ENCODE results near the gene ARHGAP26. TPM values are rescaled to one million over a fixed set of nuclear protein-coding genes. Genes with fewer than 3 reads are reported as not detected.

The ARHGAP26 gene
- total RNA-seq, 1 experiment from 2014 or later = 54.3 TPM

DNA sequence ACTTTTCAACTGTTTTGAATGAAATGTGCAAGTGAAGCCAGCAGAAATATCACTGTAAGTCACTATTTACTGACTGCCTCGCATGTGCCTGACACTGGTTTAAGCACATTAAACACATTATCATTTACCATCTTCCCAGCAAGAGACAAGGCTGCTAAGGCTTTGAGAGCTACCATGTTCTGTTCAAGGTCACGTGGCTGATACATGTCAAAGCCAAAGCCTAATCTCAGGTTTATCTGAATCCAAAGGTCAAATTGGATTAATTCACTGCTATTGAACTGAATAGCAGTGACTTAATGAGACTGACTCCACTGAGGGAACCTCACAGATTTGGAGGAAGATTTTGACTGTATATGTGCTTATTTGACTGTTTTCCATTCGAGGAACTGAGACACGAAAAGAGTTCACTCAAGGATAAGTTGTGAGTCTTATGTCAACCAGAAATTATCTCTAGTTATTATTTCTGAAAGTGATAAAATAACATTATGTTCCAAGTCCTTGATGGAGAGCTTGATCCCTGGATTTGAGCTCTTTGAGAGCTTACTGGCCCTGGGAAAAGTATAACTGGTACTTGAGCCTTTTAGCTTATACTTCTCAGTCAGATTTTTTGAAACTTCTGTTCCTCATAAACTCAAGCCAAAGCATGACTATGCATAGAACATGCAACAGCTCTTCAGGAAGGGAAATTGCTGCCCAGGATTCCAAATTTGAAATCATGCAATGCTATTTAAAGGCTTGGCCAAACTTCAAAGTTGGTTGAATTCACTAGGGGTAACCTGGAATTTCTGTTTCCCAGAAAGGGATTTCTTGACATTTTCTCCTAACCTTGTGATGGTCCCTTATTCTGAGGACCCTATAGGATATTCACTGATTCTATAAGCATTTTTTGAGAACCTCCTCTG, 23.4 kb upstream of the ARHGAP26 start:
- POLR2A ChIA-PET = interaction anchor here (0.8 to 7.5 kb wide), 6 partner anchors 10 to 128 kb away, joined by 3 to 41 read pairs (median 11); partner anchors contain the start of gene ARHGAP26
- TF ChIP-seq, protein P1, sequence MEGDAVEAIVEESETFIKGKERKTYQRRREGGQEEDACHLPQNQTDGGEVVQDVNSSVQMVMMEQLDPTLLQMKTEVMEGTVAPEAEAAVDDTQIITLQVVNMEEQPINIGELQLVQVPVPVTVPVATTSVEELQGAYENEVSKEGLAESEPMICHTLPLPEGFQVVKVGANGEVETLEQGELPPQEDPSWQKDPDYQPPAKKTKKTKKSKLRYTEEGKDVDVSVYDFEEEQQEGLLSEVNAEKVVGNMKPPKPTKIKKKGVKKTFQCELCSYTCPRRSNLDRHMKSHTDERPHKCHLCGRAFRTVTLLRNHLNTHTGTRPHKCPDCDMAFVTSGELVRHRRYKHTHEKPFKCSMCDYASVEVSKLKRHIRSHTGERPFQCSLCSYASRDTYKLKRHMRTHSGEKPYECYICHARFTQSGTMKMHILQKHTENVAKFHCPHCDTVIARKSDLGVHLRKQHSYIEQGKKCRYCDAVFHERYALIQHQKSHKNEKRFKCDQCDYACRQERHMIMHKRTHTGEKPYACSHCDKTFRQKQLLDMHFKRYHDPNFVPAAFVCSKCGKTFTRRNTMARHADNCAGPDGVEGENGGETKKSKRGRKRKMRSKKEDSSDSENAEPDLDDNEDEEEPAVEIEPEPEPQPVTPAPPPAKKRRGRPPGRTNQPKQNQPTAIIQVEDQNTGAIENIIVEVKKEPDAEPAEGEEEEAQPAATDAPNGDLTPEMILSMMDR (IDR thresholded peaks at IDR 0.05; ENCODE audit: unreplicated experiment) = no peak
- no peak for DNase-seq (ENCODE audit: unreplicated experiment)
- Mint-ChIP-seq H3K36me3 (ENCODE audit: insufficient read depth, unreplicated experiment) (no peaks in the 10 kb centered on the region), H3K27ac (ENCODE audit: low read depth, unreplicated experiment) (no peak overlapping the region), H3K9me3 (ENCODE audit: unreplicated experiment) (no peaks in the 10 kb centered on the region), H3K4me3 (ENCODE audit: unreplicated experiment) (no peak overlapping the region), H3K27me3 (ENCODE audit: insufficient read depth, unreplicated experiment) (no peaks in the 10 kb centered on the region), H3K4me1 (ENCODE audit: insufficient read depth, unreplicated experiment) (peaks cover 38% of the 10 kb centered on the region)
- intact Hi-C loops (cut with micrococcal nuclease) = no loop called here
- no TSS peak for BruUV-seq (replicated peaks)
- CTCF ChIA-PET = interaction anchor here (0.7 to 11.6 kb wide), 17 partner anchors 14 to 170 kb away, joined by 3 to 253 read pairs (median 6); partner anchors contain the start of gene ARHGAP26

DNA sequence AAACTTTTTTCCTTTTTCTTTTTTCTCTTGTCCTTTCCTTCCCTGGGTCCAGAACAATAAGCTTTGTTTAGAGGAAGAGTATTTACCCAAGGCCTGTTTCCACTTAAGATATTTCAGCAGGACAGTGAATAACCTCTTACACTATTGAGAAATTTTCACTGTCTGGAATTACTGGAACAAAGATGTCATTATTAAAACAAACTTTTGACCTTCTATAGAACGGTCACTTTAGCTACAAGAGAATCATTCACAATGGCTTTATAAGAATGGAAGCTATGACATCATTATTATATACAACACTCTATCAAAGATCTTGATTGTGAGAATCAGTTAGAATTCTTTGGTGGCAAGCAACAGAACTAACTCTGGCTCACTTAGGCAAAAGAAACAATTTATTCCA, 22.0 kb upstream of the ARHGAP26 start:
- intact Hi-C loops (cut with micrococcal nuclease) = loop anchor here (1.0 kb wide), 3 partner anchors 31 to 132 kb away; no protein-coding TSS in a partner anchor
- peaks cover 44% of the 10 kb centered on the region for H3K4me1 Mint-ChIP-seq (ENCODE audit: insufficient read depth, unreplicated experiment)
- H3K36me3 Mint-ChIP-seq (ENCODE audit: insufficient read depth, unreplicated experiment) = no peaks in the 10 kb centered on the region
- H3K4me3 Mint-ChIP-seq (ENCODE audit: unreplicated experiment) = no peak overlapping the region
- no peaks in the 10 kb centered on the region for H3K9me3 Mint-ChIP-seq (ENCODE audit: unreplicated experiment)
- peak overlapping the region; percentile 47 for H3K27ac Mint-ChIP-seq (ENCODE audit: low read depth, unreplicated experiment)
- ChIA-PET CTCF (interaction anchor here (0.6 to 11.6 kb wide), 28 partner anchors 9 to 720 kb away, joined by 3 to 253 read pairs (median 6); partner anchors contain the start of gene ARHGAP26), POLR2A (interaction anchor here (0.6 to 7.5 kb wide), 6 partner anchors 23 to 1082 kb away, joined by 3 to 41 read pairs (median 10); partner anchors contain the start of gene ARHGAP26)
- H3K27me3 Mint-ChIP-seq (ENCODE audit: insufficient read depth, unreplicated experiment) = no peaks in the 10 kb centered on the region
- DNase-seq (ENCODE audit: unreplicated experiment) = no peak
- BruUV-seq (replicated peaks) = no TSS peak
- TF ChIP-seq, protein P1 (IDR thresholded peaks at IDR 0.05; ENCODE audit: unreplicated experiment) = no peak

DNA sequence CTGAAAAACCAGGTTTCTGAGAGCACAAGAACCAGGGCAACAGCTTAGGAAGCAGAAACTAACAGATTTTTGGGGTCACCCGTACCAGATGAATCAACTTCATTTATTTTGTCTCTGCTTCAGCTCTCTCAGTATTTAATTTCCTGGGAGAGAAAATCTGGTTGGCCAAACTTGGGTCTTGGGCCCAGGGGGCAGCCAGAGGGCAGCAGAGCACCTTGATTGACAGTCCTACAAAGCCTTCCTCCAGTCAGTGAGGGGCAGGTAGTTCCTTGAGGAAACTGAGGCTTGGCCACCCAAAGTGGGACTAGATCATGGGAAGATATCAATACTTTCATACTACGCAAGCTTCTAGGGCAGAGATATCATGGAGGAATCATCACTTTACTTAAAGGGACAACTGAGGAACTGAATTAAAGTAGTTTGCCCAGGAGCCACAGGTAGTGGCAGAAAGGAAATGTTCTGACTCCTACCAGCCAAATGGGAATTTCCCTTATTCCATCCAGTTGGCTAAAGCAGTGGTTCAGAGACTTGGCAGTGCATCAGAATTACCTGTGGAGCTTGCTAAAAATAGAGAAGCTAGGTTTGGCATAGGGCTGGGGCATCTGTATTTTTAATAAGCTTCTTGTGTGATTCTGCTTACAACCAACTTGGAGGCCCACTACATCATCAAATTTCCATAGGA, 21.5 kb upstream of the ARHGAP26 start:
- peak; percentile 84 for DNase-seq (ENCODE audit: unreplicated experiment)
- ChIA-PET POLR2A (interaction anchor here (0.6 to 7.5 kb wide), 12 partner anchors 8 to 1083 kb away, joined by 3 to 41 read pairs (median 4); partner anchors contain the start of gene ARHGAP26), CTCF (interaction anchor here (0.6 to 11.6 kb wide), 31 partner anchors 9 to 180 kb away, joined by 3 to 253 read pairs (median 4); partner anchors contain the start of gene ARHGAP26)
- Mint-ChIP-seq H3K9me3 (ENCODE audit: unreplicated experiment) (no peaks in the 10 kb centered on the region), H3K4me3 (ENCODE audit: unreplicated experiment) (no peak overlapping the region), H3K27me3 (ENCODE audit: insufficient read depth, unreplicated experiment) (no peaks in the 10 kb centered on the region), H3K4me1 (ENCODE audit: insufficient read depth, unreplicated experiment) (peaks cover 44% of the 10 kb centered on the region), H3K36me3 (ENCODE audit: insufficient read depth, unreplicated experiment) (no peaks in the 10 kb centered on the region), H3K27ac (ENCODE audit: low read depth, unreplicated experiment) (peak overlapping the region; percentile 20)
- TF ChIP-seq, protein P1 (IDR thresholded peaks at IDR 0.05; ENCODE audit: unreplicated experiment) = peak; percentile 87
- no TSS peak for BruUV-seq (replicated peaks)
- intact Hi-C loops (cut with micrococcal nuclease) = loop anchor here (1.0 kb wide), 4 partner anchors 22 to 132 kb away; partner anchors contain the start of gene ARHGAP26

All from MCF 10A (cell line).